ENCODE data around the gene HOMER1.

Gene HOMER1

DNA sequence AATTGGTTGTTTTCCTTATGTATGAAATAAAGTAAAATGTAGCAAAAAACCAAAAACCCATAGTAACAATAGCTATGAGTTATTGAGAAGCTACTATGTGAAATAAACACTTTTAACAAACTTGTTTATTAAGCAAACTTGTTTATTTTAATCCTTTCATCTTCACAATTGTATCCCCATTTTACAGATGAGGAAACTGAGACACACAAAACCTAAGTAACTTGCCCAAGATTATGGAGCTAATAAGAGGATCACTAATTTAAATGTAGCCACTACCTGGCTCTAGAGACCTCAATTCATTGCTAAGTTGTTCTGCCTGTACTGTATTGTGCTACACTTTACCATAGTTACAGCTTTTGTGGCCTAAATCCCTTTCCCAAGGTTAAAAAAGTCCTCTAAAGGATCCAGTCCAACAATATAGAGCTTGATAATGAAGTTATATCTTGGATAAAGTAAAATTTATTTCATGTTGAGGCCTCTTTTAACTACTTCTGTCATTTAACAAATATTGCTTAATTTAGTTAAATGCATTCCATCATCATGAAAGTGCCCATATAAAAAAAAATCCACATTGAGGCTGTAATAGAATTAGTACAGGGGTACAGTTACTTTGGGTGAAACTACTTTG lies 22.1 kb downstream of the HOMER1 start:
- TF ChIP-seq, protein P1, sequence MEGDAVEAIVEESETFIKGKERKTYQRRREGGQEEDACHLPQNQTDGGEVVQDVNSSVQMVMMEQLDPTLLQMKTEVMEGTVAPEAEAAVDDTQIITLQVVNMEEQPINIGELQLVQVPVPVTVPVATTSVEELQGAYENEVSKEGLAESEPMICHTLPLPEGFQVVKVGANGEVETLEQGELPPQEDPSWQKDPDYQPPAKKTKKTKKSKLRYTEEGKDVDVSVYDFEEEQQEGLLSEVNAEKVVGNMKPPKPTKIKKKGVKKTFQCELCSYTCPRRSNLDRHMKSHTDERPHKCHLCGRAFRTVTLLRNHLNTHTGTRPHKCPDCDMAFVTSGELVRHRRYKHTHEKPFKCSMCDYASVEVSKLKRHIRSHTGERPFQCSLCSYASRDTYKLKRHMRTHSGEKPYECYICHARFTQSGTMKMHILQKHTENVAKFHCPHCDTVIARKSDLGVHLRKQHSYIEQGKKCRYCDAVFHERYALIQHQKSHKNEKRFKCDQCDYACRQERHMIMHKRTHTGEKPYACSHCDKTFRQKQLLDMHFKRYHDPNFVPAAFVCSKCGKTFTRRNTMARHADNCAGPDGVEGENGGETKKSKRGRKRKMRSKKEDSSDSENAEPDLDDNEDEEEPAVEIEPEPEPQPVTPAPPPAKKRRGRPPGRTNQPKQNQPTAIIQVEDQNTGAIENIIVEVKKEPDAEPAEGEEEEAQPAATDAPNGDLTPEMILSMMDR (conservative IDR thresholded peaks at IDR 0.05; ENCODE audit: control insufficient read depth, insufficient read depth, low read depth, low read length), result no peak
- no peak for DNase-seq (ENCODE audit: low read depth)

DNA sequence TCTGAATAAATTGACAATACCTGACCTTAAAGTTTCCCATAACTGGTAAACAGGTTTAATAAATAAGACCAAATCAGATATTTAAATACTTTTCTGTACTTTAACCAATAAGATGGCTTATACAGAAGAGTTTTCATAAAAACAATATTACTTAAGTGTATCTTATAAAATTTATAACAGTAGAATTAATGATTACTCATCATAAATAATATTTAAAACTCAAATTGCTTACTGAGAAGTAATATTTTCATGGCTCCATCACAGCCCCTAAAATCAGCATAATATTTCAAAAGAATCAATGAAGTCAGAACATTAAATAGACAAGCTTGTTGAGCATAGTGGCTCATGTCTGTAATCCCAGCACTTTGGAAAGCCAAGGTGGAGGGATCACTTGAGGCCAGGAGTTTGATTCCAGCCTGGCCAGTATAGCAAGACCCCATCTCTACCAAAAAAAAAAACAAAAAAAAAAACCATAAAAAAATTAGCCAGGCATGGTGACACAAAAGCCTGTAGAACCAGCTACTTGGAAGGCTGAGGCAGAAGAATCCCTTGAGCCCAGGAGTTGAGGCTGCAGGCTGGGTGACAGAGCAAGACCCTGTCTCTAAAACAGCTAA lies 23.5 kb downstream of the HOMER1 start:
- DNase-seq (ENCODE audit: low read depth), result no peak
- H3K4me3 ChIP-seq (ENCODE audit: control insufficient read depth, low read depth, low read length), result no peak overlapping the region
- TF ChIP-seq, protein P1 (conservative IDR thresholded peaks at IDR 0.05; ENCODE audit: control insufficient read depth, insufficient read depth, low read depth, low read length), result no peak

More for the DNA sequence above, 22.1 kb downstream of the HOMER1 start:
- H3K4me3 ChIP-seq (ENCODE audit: control insufficient read depth, low read depth, low read length), result no peak overlapping the region

DNA sequence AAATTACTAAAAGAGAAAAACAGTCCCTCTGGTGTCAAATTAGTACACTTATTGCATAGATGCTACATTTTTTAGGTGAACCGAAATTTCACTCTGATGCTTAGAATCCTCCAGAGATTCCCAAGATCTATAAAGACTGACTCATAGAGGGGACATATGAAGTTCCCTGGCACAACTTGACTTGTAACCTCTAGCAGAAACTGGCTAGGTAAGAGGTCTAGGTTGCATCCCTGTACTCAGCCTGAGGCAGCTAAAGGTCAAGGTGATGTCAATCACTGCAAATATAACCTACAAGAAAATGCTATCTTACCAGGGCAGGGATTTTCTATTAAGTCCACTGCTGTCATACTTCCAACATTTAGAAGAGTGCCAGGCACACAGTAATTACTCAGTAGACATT lies 24.2 kb downstream of the HOMER1 start:
- H3K4me3 ChIP-seq (ENCODE audit: control insufficient read depth, low read depth, low read length), result no peak overlapping the region
- no peak for DNase-seq (ENCODE audit: low read depth)
- TF ChIP-seq, protein P1 (conservative IDR thresholded peaks at IDR 0.05; ENCODE audit: control insufficient read depth, insufficient read depth, low read depth, low read length), result no peak

- DNase-seq (ENCODE audit: low read depth), result no peak
- TF ChIP-seq, protein P1 (conservative IDR thresholded peaks at IDR 0.05; ENCODE audit: control insufficient read depth, insufficient read depth, low read depth, low read length), result no peak
- H3K4me3 ChIP-seq (ENCODE audit: control insufficient read depth, low read depth, low read length), result no peak overlapping the region
These were observed 25.2 kb downstream of the HOMER1 start for GRCh38 chr5:79488775-79489174.

DNA sequence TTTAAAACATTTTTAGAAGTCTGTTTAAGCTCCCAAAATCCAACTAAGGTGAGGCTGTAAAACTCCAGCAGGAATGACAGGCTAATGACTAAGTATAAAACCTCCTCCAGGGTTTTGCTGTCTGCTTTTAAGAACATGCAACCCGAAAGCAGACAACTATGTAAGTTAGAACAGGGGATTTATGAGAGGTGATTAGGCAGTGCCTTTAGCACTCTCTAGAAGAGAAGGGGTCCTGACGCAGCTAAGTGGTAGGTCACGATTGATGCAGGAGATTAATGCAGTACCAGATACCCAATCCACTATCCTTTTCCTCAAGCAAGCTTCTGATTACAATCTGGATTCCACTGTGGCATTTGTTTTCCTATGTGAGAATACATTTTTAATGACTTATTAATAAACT lies 25.9 kb downstream of the HOMER1 start:
- TF ChIP-seq, protein P1 (conservative IDR thresholded peaks at IDR 0.05; ENCODE audit: control insufficient read depth, insufficient read depth, low read depth, low read length), result no peak
- H3K4me3 ChIP-seq (ENCODE audit: control insufficient read depth, low read depth, low read length), result no peak overlapping the region
- DNase-seq (ENCODE audit: low read depth), result no peak

- no peak overlapping the region for H3K4me3 ChIP-seq (ENCODE audit: control insufficient read depth, low read depth, low read length)
- TF ChIP-seq, protein P1 (conservative IDR thresholded peaks at IDR 0.05; ENCODE audit: control insufficient read depth, insufficient read depth, low read depth, low read length), result no peak
- no peak for DNase-seq (ENCODE audit: low read depth)
These were observed 26.7 kb downstream of the HOMER1 start for GRCh38 chr5:79487251-79487650.
